Parathyroid adenoma (tissue), 2 donors: Measurements from ENCODE around the gene AGAP1.
A peak's percentile ranks its signal among the peaks of the same experiment; 100 is the strongest.

Source experiments
- H2AFZ ChIP-seq: fragments of 300-600 bp; sonication (generic); one replicate; pipeline ENCODE4 v1.7.0; 2017; ENCODE audit warnings: antibody characterized with exemption, mild to moderate bottlenecking
- H3K27ac ChIP-seq: fragments of 300-600 bp; sonication (generic); one replicate; pipeline ENCODE4 v1.7.0; 2017
- H3K27me3 ChIP-seq: fragments of 300-600 bp; sonication (generic); one replicate; pipeline ENCODE4 v1.7.0; 2017; ENCODE audit warnings: low read length; ENCODE audit not compliant: control insufficient read depth, insufficient read depth
- H3K36me3 ChIP-seq: fragments of 300-600 bp; sonication (generic); one replicate; pipeline ENCODE4 v1.7.0; 2017; ENCODE audit warnings: low read length; ENCODE audit not compliant: control insufficient read depth, insufficient read depth
- H3K4me1 ChIP-seq: fragments of 300-600 bp; sonication (generic); one replicate; pipeline ENCODE4 v1.7.0; 2017; ENCODE audit warnings: control low read depth
- H3K4me2 ChIP-seq: fragments of 300-600 bp; sonication (generic); one replicate; pipeline ENCODE4 v1.7.0; 2017; ENCODE audit warnings: low read length
- H3K4me3 ChIP-seq: fragments of 300-600 bp; sonication (generic); one replicate; pipeline ENCODE4 v1.7.0; 2017; ENCODE audit warnings: low read depth, low read length
- H3K79me2 ChIP-seq: fragments of 300-600 bp; sonication (generic); one replicate; pipeline ENCODE4 v1.7.0; 2017; ENCODE audit warnings: control low read depth
- H3K9ac ChIP-seq: fragments of 300-600 bp; sonication (generic); one replicate; pipeline ENCODE4 v1.7.0; 2017; ENCODE audit warnings: mild to moderate bottlenecking
- H3K9me3 ChIP-seq: fragments of 300-600 bp; sonication (generic); one replicate; pipeline ENCODE4 v1.7.0; 2017; ENCODE audit warnings: low read length; ENCODE audit not compliant: control insufficient read depth
- TF ChIP-seq, protein P1 (sequence below): fragments of 300-600 bp; sonication (generic); IDR thresholded peaks from one replicate; pipeline ENCODE4 v1.7.0; 2017; ENCODE audit warnings: antibody characterized with exemption, mild to moderate bottlenecking
- donor health status: primary hyperparathyroidism.

The AGAP1 gene

DNA sequence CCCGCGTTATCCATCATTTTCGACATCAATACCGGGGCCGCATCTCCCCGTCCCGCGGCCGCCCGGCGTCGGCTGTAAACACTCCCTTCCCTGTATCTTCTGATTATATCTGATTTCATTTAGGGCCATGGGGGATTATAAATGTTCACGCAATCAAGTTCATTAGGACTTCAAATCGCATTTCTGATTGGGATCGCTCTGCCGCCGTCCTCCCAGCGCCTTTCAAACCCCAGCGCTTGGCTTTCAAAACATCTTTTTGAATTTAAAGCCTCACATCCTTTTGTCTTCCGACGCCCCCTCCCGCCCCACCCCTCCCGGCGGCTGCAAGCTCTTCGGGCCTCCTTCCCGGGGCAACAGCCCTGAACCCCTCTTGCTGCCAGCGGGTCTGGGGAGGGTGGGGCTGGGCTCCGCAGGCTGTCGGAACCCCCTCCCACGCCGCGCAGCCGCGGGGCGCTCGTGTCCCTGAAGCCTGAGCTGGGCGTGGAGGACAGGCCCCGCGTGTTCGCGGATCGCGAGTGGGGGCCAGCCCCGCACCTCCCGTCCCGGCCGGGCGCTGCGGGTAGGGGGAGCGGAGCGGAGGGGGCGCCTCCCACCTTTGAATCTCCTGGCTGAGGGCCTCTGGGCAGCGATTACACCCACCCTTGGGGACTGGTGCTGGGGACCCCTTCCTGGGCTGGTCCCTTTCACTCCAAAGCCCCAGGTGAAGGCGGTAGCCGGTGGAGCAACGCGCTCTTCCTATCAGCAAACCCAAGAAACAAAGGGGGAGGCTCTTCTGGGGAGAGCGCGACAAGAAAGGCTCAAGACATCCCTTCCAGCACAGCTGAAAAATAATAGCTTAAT, 685.6 kb downstream of the AGAP1 start:
- Histone ChIP-seq H3K36me3 (no peaks in the 10 kb centered on the region), H3K4me1 (peaks cover 2% of the 10 kb centered on the region), H2AFZ (no peak overlapping the region), H3K4me2 (no peak overlapping the region), H3K27me3 (peaks cover 17% of the 10 kb centered on the region), H3K79me2 (no peaks in the 10 kb centered on the region), H3K9me3 (no peaks in the 10 kb centered on the region), H3K9ac (no peak overlapping the region), H3K4me3 (no peak overlapping the region), H3K27ac (no peak overlapping the region)
- TF ChIP-seq, protein P1, sequence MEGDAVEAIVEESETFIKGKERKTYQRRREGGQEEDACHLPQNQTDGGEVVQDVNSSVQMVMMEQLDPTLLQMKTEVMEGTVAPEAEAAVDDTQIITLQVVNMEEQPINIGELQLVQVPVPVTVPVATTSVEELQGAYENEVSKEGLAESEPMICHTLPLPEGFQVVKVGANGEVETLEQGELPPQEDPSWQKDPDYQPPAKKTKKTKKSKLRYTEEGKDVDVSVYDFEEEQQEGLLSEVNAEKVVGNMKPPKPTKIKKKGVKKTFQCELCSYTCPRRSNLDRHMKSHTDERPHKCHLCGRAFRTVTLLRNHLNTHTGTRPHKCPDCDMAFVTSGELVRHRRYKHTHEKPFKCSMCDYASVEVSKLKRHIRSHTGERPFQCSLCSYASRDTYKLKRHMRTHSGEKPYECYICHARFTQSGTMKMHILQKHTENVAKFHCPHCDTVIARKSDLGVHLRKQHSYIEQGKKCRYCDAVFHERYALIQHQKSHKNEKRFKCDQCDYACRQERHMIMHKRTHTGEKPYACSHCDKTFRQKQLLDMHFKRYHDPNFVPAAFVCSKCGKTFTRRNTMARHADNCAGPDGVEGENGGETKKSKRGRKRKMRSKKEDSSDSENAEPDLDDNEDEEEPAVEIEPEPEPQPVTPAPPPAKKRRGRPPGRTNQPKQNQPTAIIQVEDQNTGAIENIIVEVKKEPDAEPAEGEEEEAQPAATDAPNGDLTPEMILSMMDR: no peak

DNA sequence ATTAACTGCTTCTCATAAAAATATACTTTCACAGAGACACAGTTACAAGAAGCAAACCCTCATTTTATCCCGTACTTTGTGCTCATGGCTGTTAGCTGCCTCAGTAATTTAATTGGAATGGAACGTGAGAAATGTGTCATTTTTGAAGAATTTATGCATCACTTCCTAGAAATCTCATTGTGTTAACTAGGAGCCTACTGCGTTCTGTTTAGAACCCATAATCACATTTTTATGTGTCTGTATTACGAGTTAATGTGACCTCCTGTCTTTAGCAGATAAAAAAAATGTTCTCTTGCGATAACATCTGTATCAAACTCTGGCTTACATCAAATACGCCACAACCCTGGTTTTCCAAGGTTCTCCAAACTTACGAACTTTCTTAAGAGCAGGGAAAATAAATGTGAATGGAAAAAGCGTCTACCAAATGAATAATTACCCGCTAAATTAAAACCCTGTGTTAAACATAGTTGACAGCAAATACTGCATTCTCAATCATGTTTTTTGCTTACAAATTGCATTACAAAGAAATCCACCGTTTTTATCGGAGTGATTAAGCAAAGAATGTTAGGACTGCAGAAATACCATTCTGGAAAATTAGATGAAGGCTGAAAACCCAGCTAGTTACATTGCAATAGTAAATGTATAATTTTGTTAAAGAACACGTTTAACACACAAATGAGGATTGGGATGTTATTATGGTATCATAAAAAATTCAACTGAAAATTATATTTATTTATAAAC, 686.4 kb downstream of the AGAP1 start:
- H3K9ac ChIP-seq: no peak overlapping the region
- peaks cover 17% of the 10 kb centered on the region for H3K27me3 ChIP-seq
- H3K27ac ChIP-seq: no peak overlapping the region
- H3K36me3 ChIP-seq: no peaks in the 10 kb centered on the region
- no peak overlapping the region for H2AFZ ChIP-seq
- peaks cover 2% of the 10 kb centered on the region for H3K4me1 ChIP-seq
- no peak overlapping the region for H3K4me3 ChIP-seq
- H3K9me3 ChIP-seq: no peaks in the 10 kb centered on the region
- H3K79me2 ChIP-seq: no peaks in the 10 kb centered on the region
- H3K4me2 ChIP-seq: no peak overlapping the region
- TF ChIP-seq, protein P1: no peak

DNA sequence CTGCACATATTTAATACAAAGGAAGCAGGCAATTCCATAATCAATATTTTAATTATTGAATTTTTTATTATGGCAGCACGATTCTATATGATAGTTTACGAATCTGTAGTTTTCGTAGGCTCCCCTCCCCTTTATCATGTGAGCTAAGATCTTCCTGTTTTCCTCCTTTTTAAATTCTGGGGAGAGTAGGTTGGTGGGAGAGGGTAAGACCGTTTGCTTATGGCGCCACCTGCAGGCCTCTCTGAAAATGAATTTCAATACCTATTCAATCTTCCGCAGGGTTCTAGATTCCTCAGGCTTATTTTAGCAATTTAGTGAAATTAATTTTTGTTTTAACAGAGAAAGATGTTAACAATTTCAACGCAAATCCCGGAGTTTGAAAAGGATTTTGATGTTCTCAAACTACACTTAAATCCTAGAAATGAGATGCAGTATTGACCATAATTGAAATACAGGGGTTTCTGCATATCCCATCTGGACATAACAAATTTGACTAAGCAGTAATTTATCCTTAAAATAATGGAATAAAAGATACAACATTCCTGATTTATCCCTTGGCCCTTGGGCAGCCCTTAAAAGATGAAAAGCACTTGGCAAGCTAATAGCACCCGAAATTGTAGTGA, 687.1 kb downstream of the AGAP1 start:
- no peaks in the 10 kb centered on the region for H3K79me2 ChIP-seq
- H3K27me3 ChIP-seq: peaks cover 17% of the 10 kb centered on the region
- TF ChIP-seq, protein P1: peak; percentile 36
- no peak overlapping the region for H3K27ac ChIP-seq
- peaks cover 2% of the 10 kb centered on the region for H3K4me1 ChIP-seq
- no peaks in the 10 kb centered on the region for H3K36me3 ChIP-seq
- H3K4me2 ChIP-seq: no peak overlapping the region
- H3K9ac ChIP-seq: no peak overlapping the region
- H3K9me3 ChIP-seq: no peaks in the 10 kb centered on the region
- H2AFZ ChIP-seq: no peak overlapping the region
- no peak overlapping the region for H3K4me3 ChIP-seq
